Hematopoietic multipotent progenitor cell (in vitro differentiated cells): ENCODE data around the gene CHKA. TPM values are rescaled to one million over a fixed set of nuclear protein-coding genes. Genes with fewer than 3 reads are reported as not detected.
A peak's percentile ranks its signal among the peaks of the same experiment; 100 is the strongest.

Source experiments
- DNase-seq, 3 donors: peaks; one replicate each; pipeline ENCODE4 v3.0.0-alpha.2; 2011 to 2015; ENCODE audit warnings: low read depth in 2 of 3, low spot score in 2 of 3
- total RNA-seq: library from RNA; depleted of rRNA; stranded (reverse); fragments of >200 nt; gene quantifications from one replicate; pipeline ENCODE4 v1.2.3, GENCODE V29; 2012

CHKA gene
- total RNA-seq, 1 donor, result 24.5 TPM

GRCh38 chr11:68143310-68143689 lies 22.1 kb upstream of the CHKA start:
- no peak for DNase-seq

GRCh38 chr11:68142441-68143309 lies 21.5 kb upstream of the CHKA start:
- no peak for DNase-seq

GRCh38 chr11:68142028-68142412 lies 20.8 kb upstream of the CHKA start:
- DNase-seq, result peak in 2 of 3 donors; percentile 85 to 87

- no peak for DNase-seq
Measured at GRCh38 chr11:68141246-68142027, 20.2 kb upstream of the CHKA start.

GRCh38 chr11:68140496-68141245 lies 19.5 kb upstream of the CHKA start:
- peak in 2 of 3 donors; percentile 63 to 71 for DNase-seq

- no peak for DNase-seq
Measured at GRCh38 chr11:68138237-68138636, 17.0 kb upstream of the CHKA start.

DNA sequence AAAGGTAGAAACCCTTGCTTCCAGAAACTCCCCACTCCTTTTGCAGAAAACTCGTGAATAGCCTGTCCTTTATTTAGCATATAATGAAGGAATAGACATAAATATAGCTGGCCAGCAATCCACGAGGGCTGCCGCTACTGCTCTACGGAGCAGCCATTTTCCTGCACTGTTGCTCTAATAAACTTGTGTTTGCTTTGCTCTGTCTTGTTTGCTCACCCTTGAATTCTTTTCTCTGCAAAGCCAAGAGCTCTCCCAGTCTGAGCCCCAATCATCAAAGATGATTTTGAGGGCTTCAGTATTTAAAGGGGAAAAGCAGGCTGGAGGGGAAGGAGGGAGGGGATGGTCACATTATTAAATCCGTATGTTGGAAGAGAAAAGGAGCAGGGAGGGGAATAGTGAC lies 16.6 kb upstream of the CHKA start:
- DNase-seq, result no peak

GRCh38 chr11:68136866-68137265 lies 15.7 kb upstream of the CHKA start:
- no peak for DNase-seq

DNA sequence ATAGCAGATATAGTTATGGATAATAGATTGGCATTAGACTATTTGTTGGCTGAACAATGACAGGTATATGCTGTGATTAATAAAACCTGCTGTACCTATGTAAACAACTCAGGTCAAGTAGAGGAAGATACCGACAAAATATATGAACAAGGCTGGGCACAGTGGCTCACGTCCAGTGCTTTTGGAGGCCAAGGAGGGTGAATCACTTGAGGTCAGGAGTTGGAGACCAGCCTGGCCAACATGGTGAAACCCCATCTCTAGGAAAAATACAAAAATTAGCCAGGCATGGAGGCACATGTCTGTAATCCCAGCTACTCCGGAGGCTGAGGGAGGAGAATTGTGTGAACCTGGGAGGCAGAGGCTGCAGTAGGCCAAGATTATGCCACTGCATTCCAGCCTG lies 14.0 kb upstream of the CHKA start:
- no peak for DNase-seq

GRCh38 chr11:68133761-68134160 lies 12.6 kb upstream of the CHKA start:
- DNase-seq, result no peak

GRCh38 chr11:68130121-68130520 lies 8.9 kb upstream of the CHKA start:
- DNase-seq, result no peak

- peak in 2 of 3 donors; percentile 55 to 70 for DNase-seq
Measured at GRCh38 chr11:68128682-68129327, 7.6 kb upstream of the CHKA start.

DNA sequence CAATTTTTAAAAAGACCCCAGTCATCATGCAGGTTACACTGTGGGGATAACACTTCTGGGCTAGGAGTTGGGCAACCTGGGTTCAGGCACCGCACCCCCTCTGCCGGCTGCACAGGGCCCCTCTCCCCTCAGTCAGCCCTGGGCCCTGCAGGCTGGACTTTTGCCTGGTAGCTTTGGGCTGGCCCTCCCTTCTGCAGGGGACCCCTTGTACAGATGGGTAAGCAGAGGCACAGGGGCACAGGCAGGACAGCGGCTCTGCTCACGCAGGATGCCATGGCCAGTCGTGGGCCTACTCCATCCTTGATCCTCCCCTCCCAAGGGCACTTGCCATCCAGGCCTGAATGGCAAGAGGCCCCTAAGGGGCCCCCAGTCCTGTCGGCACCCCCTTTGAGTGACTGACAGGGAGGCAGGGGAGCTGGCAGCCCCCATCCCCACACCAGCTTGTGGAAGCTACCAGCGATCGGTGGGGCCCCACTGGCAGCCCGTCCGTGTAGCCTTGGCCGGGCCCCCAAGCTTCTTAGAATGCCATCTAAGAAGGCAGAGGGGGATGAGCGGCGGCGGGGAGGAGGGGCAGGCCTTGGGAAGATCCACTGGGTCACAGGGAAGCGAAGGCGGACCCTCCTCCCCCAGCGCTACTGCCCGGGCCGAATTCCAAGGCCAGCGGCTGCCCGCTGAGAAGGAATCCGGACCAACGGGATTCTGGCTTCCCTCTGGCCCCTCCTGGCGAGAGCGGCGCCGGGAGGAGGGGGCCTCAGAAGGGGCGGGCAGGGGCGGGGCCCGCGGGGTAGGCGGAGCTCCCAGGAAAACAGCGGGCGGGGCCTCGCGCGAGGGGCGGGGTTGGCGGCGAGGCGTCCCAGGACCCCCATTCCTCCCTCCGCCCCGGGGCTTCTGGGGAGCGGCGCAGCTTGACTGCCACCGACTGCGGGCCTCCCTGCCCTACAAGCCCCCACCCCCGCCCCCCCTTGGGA lies 6.8 kb upstream of the CHKA start:
- peak in 2 of 3 donors; percentile 57 to 63 for DNase-seq

GRCh38 chr11:68125164-68125563 lies 4.0 kb upstream of the CHKA start:
- no peak for DNase-seq

DNA sequence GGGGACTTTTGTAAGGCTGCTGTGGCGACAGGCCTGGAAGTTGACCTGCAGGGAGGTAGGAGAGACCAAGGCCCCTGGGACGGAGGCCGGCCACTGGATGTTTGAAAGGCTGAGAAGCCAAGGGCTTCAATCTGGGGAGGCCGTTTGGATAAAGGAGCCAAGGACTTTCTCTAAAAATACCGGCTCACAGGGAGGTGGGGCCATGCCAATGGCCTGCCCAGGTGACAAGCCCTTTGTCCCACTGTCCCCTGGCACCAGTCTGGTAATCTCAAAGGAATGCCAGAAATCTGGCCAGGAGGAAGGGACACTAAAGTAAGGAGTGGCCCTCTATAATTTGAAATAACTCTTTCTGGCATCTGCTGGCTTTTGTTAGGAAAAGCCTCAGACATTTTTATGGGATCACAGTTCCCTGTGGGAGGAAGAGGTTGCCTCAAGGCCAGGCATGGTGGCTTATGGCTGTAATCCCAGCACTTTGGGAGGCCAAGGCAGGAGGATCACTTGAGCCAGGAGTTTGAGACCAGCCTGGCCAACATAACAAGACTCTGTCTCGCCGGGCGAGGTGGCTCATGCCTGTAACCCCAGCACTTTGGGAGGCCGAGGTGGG lies 1.9 kb upstream of the CHKA start:
- no peak for DNase-seq

GRCh38 chr11:68120273-68121066 lies 718 bp downstream of the CHKA start:
- DNase-seq, result peak; percentile 28 to 85 (median 80)

- DNase-seq, result peak in 2 of 3 donors; percentile 41 to 77
Measured at GRCh38 chr11:68118706-68119448, 2.3 kb downstream of the CHKA start.
